Measurements from ENCODE around the gene PPTC7.
A peak's percentile ranks its signal among the peaks of the same experiment; 100 is the strongest.

The PPTC7 gene

DNA sequence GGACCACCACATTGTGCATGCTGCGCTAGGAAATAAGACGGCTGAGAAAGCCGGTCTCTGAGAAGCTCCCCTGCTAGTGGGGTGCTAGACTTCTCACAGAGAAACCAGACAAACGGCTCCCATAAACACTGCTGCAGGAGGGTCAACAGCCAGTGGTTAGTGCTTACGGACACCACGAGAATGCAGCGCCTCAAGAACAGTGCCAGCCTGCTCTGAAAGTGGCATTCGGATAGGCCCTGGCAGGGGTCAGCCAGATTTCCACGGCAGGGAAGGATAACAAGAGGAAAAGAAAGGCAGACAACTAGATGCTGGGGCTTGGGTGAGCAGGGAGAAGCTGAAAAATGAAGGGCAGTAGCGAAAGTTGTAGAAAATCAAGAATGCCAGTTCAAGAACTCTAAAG lies 26.4 kb downstream of the PPTC7 start:
- TF ChIP-seq CTCF (IDR thresholded peaks at IDR 0.05; ENCODE audit: insufficient read depth, low read length, missing control alignments), result no peak
- DNase-seq (ENCODE audit: low read depth, low spot score), result no peak

GRCh38 chr12:110555577-110556406 lies 27.3 kb downstream of the PPTC7 start:
- POLR2A ChIA-PET, result no interaction called here
- DNase-seq (ENCODE audit: low read depth, low spot score), result peak; percentile 45
- TF ChIP-seq CTCF (IDR thresholded peaks at IDR 0.05; ENCODE audit: insufficient read depth, low read length, missing control alignments), result no peak
- CTCF ChIA-PET, result interaction anchor here (1.2 to 9.6 kb wide), 3 partner anchors 43 to 46 kb away, joined by 3 to 161 read pairs (median 8); no protein-coding TSS in a partner anchor
- H3K4me3 ChIP-seq (ENCODE audit: low read depth, low read length), result no peak overlapping the region; the same call in 1 of the 2 replicates

More for the DNA sequence above, 26.4 kb downstream of the PPTC7 start:
- CTCF ChIA-PET, result interaction anchor here (1.2 to 1.7 kb wide), 2 partner anchors 44 to 46 kb away, joined by 3 to 8 read pairs; no protein-coding TSS in a partner anchor
- H3K4me3 ChIP-seq (ENCODE audit: low read depth, low read length), result no peak overlapping the region
- POLR2A ChIA-PET, result no interaction called here

- CTCF ChIA-PET, result interaction anchor here (1.8 to 9.6 kb wide), 6 partner anchors 9 to 47 kb away, joined by 5 to 161 read pairs (median 14); no protein-coding TSS in a partner anchor
- no peak for DNase-seq (ENCODE audit: low read depth, low spot score)
- POLR2A ChIA-PET, result no interaction called here
- no peak for TF ChIP-seq CTCF (IDR thresholded peaks at IDR 0.05; ENCODE audit: insufficient read depth, low read length, missing control alignments)
- no peak overlapping the region for H3K4me3 ChIP-seq (ENCODE audit: low read depth, low read length)
Measured at GRCh38 chr12:110554184-110554583, 28.9 kb downstream of the PPTC7 start.

DNA sequence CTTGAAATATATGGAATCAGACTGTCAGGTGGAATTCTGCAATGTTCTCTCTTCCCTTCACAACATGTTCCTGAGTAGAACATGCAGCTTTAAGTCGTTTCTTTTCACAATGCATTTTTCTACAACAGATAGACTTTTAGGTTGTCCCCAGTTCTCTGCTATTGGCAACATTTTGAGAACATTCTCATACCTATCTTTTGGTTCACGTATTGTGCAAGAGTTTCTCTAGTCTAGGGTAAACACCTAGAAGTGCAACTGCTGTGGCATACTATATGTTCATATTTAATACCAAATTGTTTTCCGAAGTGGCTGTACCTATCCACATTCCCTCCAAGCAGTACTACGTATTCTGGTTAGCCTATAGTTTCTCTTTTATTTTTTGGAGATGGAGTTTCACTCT lies 32.1 kb downstream of the PPTC7 start:
- ChIA-PET CTCF (interaction anchor here (1.0 to 9.6 kb wide), 16 partner anchors 7 to 75 kb away, joined by 3 to 161 read pairs (median 8); no protein-coding TSS in a partner anchor), POLR2A (no interaction called here)
- DNase-seq (ENCODE audit: low read depth, low spot score), result no peak
- TF ChIP-seq CTCF (IDR thresholded peaks at IDR 0.05; ENCODE audit: insufficient read depth, low read length, missing control alignments), result no peak
- no peak overlapping the region for H3K4me3 ChIP-seq (ENCODE audit: low read depth, low read length)

GRCh38 chr12:110549716-110550115 lies 33.4 kb downstream of the PPTC7 start:
- TF ChIP-seq CTCF (IDR thresholded peaks at IDR 0.05; ENCODE audit: insufficient read depth, low read length, missing control alignments), result no peak
- no peak for DNase-seq (ENCODE audit: low read depth, low spot score)
- ChIA-PET POLR2A (no interaction called here), CTCF (interaction anchor here (0.9 to 9.6 kb wide), 10 partner anchors 11 to 847 kb away, joined by 3 to 161 read pairs (median 4); no protein-coding TSS in a partner anchor)
- no peak overlapping the region for H3K4me3 ChIP-seq (ENCODE audit: low read depth, low read length)

GRCh38 chr12:110548678-110549077 lies 34.4 kb downstream of the PPTC7 start:
- ChIA-PET POLR2A (no interaction called here), CTCF (interaction anchor here (0.7 to 9.6 kb wide), 15 partner anchors 9 to 848 kb away, joined by 3 to 161 read pairs (median 3); partner anchors contain the start of gene FAM216A)
- TF ChIP-seq CTCF (IDR thresholded peaks at IDR 0.05; ENCODE audit: insufficient read depth, low read length, missing control alignments), result no peak
- DNase-seq (ENCODE audit: low read depth, low spot score), result no peak
- H3K4me3 ChIP-seq (ENCODE audit: low read depth, low read length), result no peak overlapping the region

Measured in AG04449 (cell line).